DOHH2 (cell line): Measurements from ENCODE around the gene S100PBP.

Experiments used
- CTCF ChIP-seq: fragments of 200-600 bp; sonication (generic); IDR thresholded peaks from one replicate; pipeline ENCODE4 v1.5.1; 2014; ENCODE audit warnings: antibody characterized with exemption, mild to moderate bottlenecking, low read depth, low read length; ENCODE audit not compliant: poor library complexity, severe bottlenecking
- EZH2phosphoT487 ChIP-seq: fragments of 200-600 bp; sonication (generic); IDR thresholded peaks from 2 replicates; pipeline ENCODE4 v1.6.1; 2017; ENCODE audit warnings: borderline replicate concordance, mild to moderate bottlenecking, antibody characterized with exemption, low read length, moderate library complexity, mixed read lengths

- TF ChIP-seq CTCF (no peak), EZH2phosphoT487 (no peak)
Measured at GRCh38 chr1:32874860-32875752, 57.7 kb downstream of the S100PBP start.
